NOMO-1 (cell line): ENCODE measurements around the gene COX8C.
"Not testable (repeated sequence)": the region's sequence is repeated elsewhere in the genome, so short reads cannot be mapped to it uniquely, and the experiment has no call there.

Experiments used
- DNase-seq, 2 experiments: peaks; one replicate each; lab custom pipeline; 2025; ENCODE audit not compliant: unreplicated experiment in 2 of 2; lab: John Stamatoyannopoulos, UW

Gene COX8C

GRCh38 chr14:93368996-93369712 is 22.2 kb downstream of the COX8C start:
- peak; percentile 37 to 81 for DNase-seq

DNA sequence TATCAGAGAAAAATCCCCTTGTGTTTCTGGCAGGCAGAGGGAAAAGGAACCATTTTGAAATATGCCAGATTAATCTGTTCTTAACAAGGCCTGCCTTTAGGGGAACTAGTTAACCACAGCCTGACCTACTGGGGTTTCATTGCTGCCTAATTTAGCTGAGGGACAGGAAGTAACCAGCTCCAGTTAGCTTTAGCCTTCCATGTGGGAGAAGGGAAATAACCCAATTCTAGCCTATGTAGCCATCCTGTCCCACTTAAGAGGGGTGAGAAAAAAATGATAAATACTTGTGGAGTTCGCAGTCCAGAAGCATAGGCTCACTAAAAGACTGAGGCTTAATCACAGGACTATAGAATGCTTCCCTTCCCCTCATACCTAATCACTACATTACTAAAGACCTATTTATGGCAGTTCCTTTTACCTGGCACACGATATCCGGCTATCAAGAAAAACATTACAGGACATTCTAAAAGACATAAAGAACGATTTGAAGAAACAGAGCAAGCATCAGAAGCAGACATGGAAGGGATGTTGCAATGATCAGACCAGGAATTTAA is 22.8 kb downstream of the COX8C start:
- peak; percentile 68 to 92 for DNase-seq

GRCh38 chr14:93375673-93376156 is 28.7 kb downstream of the COX8C start:
- peak; percentile 89 to 92 for DNase-seq

- DNase-seq = peak; percentile 23 to 81
These were observed 32.8 kb downstream of the COX8C start for GRCh38 chr14:93379831-93380230.

- no peak for DNase-seq
These were observed 34.7 kb downstream of the COX8C start for GRCh38 chr14:93381644-93382043.

DNA sequence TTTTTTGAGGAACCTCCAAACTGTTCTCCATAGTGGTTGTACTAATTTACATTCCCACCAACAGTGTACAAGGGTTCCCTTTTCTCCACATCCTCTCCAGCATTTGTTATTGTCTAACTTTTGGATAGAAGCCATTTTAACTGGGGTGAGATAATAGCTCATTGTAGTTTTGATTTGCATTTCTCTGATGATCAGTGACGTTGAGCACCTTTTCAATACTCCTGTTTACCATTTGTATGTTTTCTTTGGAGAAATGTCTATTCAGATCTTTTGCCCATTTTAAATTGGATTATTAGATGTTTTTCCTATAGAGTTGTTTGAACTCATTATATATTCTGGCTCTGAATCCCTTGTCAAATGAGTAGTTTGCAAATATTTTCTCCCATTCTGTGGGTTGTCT is 37.3 kb downstream of the COX8C start:
- DNase-seq = not testable (repeated sequence)

- DNase-seq = peak; percentile 49 to 86
These were observed 48.2 kb downstream of the COX8C start for GRCh38 chr14:93395231-93395630.

GRCh38 chr14:93396456-93396855 is 49.5 kb downstream of the COX8C start:
- no peak for DNase-seq
